AG08396 (cell line): ENCODE results near the gene TMEM147.

Experiments used
- DNase-seq: peaks from one replicate; pipeline ENCODE4 v3.0.0; 2012; ENCODE audit warnings: low spot score, mixed read lengths

Gene TMEM147, protein sequence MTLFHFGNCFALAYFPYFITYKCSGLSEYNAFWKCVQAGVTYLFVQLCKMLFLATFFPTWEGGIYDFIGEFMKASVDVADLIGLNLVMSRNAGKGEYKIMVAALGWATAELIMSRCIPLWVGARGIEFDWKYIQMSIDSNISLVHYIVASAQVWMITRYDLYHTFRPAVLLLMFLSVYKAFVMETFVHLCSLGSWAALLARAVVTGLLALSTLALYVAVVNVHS

DNA sequence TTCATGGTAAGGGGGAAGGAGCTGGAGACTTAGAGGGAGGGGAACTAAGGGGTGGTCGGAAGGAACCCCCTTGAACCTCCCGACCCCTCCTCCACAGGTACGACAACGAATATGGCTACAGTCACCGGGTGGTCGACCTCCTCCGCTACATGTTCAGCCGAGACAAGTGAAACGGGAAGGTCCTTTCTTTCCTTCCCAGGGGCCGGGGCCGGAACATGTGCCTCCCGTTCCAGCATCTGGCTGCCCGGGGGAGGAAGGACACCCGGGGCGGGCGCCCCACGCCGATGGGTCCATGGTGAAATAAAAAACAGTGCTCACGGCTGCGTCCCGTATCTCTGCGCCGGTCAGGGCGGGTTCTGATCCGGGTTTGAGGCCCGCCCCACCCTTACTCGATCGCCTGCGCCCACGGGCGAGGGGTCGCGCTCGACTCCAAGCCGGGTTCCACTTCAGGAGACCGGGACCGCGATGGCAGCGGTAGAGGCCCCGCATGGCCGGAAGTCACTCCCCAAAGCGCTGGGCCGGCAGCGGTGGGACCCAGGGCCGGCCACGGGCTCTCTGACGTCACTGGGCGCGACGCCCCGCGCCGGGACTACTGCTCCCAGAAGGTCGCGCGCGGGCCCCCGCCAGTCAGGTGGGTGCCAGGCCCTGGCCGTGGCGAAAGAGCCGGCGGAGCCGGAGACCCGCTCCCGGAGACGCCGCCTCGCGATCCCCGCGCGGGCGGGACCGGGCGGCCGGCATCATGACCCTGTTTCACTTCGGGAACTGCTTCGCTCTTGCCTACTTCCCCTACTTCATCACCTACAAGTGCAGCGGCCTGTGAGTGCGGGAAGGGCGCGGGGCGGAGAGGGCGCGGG is at the start of gene TMEM147:
Gene TMEM147, plus strand, starts transcription at position 626 of the 854 bp plus-strand sequence. Its CDS starts 114 bp downstream, at position 740.
- DNase-seq, result peak; percentile 99

DNA sequence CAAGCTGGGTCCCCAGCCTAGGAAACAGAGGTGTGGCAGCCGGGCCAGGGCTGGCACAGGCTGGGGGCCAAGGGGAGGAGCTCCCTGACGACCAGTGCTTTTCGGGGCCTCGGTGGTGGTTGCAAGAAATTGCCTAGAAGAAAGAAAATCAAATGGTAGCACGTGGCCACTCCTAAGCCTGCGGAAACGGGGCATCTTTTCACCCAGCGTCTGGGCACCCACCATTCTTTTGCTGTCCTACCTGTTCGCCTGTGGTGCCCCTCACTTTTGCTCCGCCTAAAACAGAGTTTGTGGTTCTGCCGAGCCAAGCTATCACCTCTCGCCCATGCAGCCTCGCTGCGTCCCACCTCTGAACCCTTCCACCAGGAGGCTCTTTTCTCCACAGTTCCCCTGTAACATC is 48.0 kb upstream of the TMEM147 start:
- DNase-seq, result no peak

- DNase-seq, result no peak
These were observed 47.2 kb upstream of the TMEM147 start for GRCh38 chr19:35498220-35498619.

DNA sequence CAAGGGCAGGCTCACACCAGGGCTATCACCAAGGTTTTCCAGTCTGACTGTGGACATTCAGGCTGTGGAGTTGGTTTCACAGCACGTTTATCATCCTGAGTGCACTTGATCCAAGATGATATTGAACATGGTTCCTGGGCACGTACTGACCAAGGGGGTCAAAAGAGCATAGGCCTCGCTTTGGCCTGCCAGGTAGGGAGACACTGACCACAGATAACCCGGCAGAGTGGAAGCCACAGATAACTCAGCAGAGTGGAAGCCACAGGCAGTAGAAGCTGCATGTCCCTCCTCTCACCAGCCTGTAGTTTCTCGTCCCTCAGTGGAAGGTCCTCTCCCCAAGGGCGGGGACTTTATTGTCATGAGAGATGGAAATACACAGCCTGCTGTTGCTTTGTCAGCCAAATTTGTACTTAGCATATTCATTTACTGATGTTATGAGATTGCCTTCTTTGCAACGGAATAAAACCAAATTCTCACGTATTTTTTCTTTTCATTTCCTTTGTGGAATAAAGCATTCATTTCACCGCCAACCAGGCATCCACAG is 46.4 kb upstream of the TMEM147 start:
- DNase-seq, result no peak

GRCh38 chr19:35500611-35501010 is 44.8 kb upstream of the TMEM147 start:
- no peak for DNase-seq

- no peak for DNase-seq
These were observed 43.7 kb upstream of the TMEM147 start for GRCh38 chr19:35501684-35502083.

- DNase-seq, result no peak
These were observed 42.7 kb upstream of the TMEM147 start for GRCh38 chr19:35502751-35503150.

- DNase-seq, result no peak
These were observed 39.4 kb upstream of the TMEM147 start for GRCh38 chr19:35506011-35506410.

GRCh38 chr19:35507561-35507960 is 37.9 kb upstream of the TMEM147 start:
- no peak for DNase-seq

- no peak for DNase-seq
These were observed 37.3 kb upstream of the TMEM147 start for GRCh38 chr19:35508129-35508528.

DNA sequence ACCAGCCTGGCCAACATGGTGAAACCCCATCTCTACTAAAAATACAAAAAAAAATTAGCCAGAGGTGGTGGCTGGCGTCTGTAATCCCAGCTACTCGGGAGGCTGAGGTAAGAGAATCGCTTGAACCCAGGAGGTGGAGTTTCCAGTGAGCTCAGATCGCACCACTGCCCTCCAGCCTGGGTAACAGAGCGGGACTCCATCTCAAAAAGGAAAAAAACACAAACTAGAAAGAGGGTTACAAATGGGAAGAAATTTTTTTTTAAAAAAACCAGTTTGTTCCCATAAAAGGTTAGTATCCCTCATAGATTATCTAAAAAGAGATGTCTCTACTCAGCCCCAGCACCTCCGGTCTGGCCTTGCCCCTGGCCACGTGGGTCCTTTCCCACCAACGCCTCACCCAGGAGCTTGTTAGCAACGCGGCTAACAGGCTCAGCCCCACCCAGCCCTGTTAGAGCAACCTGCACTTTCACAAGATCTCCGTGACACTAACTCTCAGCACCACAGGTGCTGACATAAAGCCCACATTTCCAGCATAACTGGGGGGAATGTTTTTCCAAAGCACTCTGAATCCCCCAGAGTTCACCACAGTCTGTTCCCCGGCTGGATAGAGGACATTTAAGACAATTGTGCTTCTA is 36.3 kb upstream of the TMEM147 start:
- DNase-seq, result no peak

GRCh38 chr19:35509861-35510625 is 35.4 kb upstream of the TMEM147 start:
- DNase-seq, result peak; percentile 80

DNA sequence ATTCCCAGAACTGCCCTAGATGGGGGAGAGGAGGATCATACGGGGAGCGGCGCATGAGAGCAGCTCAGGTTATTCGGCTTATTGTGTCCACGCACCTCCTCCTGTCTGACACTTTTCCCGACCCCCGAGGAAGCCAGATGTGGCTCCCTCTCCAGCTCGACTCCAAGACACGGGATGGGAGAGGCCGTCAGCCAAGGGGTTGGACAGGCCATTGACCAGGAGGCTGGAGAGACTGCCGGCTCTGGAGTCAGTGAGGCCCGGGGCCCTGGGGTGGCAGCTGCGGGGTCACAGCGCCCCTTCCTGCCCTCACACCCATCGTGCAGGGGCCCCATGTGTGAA is 34.8 kb upstream of the TMEM147 start:
- DNase-seq, result no peak

GRCh38 chr19:35511337-35511736 is 34.1 kb upstream of the TMEM147 start:
- DNase-seq, result no peak

- no peak for DNase-seq
These were observed 32.4 kb upstream of the TMEM147 start for GRCh38 chr19:35512831-35513627.

- DNase-seq, result peak; percentile 77
These were observed 31.7 kb upstream of the TMEM147 start, which contains the start of gene DMKN for GRCh38 chr19:35513628-35514281. DMKN (minus strand) TSS chr19:35513649; CDS start chr19:35513475, 174 bp downstream.

DNA sequence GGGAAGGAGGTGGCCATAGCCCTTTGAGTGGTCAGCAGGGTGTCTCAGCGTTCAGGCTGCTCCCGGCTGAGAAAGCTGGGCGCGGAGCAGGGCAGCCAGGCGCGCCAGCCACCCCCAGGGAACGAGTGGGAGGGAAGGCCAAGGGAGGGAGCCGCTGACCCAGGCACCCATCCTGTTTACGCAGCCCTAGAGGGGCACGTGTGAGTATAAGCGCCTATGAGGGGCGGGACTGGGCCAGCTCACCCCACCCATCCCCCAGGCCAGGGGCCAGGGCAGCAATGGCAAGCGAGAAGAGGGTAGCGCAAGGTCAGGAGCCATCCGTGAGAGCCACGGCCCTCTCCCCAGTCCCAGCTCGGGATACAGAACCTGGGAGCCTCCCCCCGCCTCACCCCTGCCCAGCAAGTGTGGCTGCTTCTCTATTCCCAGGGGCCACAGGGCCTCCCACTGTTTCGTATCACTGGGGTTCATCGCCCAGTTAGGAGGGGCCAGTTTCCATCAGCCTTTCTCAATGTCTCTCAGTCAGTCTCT is 31.1 kb upstream of the TMEM147 start:
- no peak for DNase-seq

- DNase-seq, result no peak
These were observed 29.1 kb upstream of the TMEM147 start for GRCh38 chr19:35516310-35516709.

DNA sequence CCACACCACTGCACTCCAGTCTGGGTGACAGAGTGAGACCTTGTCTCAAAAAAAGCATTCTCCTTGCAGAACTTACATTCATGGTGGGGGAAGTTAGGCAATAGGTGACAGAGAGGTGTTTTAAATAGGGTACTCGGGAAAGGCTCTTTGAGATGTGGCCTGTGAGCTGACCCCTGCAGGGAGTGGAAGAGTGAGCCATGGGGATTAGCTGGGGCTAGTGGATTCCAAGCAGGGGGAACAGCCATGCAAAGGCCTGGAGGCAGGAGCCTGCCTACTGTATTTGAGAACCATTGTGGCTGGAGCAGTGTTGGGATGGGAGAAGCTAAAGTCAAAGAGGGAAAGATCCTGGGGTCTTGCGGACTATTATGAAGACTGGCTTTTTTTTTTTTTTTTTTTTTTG is 28.1 kb upstream of the TMEM147 start:
- no peak for DNase-seq

DNA sequence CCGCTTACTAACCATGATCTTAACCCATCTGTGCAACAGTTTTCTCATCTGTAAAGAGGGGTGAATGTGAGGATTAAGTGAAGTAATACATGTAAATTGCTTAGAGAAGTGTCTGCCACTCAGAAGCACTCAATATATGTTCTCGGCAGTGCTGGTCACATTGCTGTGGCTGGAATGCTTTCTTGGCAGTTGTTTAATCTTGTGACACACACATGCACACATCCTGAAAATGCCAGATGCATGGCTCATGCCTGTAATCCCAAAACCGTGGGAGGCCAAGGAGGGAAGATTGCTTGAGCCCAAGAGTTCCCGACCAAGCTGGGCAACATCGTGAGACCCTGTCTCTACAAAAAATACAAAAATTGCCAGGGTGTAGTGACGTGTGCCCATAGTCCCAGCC is 27.1 kb upstream of the TMEM147 start:
- peak; percentile 91 for DNase-seq
